ENCODE data around the gene ZCCHC24. TPM values are rescaled to one million over a fixed set of nuclear protein-coding genes. Genes with fewer than 3 reads are reported as not detected.

Gene ZCCHC24
- total and polyA plus RNA-seq, 8 donors, result 3.5 to 13.2 (median 7.3) TPM

DNA sequence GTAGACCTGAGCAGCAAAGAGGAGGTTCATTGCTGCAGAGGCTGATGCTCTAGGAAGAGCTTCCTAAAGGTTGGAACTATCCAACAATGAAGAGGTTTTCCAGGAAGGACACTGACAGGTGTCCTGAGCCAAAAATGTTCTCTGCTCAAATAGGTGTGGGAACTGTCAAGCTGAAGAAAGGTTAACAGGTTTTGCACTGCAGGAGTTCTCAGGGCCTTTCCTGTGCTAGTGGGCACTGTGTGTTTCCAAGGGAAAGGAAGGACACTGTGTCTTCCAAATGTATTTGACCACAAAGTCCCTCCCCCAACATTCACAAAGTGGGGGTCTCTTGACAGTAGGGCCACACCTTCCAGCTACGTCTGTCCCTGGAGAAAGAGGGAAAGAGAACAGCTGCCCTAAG lies 4.0 kb downstream of the ZCCHC24 start:
- H3K9me3 ChIP-seq, result no peaks in the 10 kb centered on the region
- H3K27me3 ChIP-seq, result no peaks in the 10 kb centered on the region
- TF ChIP-seq, protein P1, sequence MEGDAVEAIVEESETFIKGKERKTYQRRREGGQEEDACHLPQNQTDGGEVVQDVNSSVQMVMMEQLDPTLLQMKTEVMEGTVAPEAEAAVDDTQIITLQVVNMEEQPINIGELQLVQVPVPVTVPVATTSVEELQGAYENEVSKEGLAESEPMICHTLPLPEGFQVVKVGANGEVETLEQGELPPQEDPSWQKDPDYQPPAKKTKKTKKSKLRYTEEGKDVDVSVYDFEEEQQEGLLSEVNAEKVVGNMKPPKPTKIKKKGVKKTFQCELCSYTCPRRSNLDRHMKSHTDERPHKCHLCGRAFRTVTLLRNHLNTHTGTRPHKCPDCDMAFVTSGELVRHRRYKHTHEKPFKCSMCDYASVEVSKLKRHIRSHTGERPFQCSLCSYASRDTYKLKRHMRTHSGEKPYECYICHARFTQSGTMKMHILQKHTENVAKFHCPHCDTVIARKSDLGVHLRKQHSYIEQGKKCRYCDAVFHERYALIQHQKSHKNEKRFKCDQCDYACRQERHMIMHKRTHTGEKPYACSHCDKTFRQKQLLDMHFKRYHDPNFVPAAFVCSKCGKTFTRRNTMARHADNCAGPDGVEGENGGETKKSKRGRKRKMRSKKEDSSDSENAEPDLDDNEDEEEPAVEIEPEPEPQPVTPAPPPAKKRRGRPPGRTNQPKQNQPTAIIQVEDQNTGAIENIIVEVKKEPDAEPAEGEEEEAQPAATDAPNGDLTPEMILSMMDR (IDR thresholded peaks at IDR 0.05), result no peak
- no peak for DNase-seq
- peaks cover 0 to 8% (median 0%) of the 10 kb centered on the region in 3 donors for H3K4me1 ChIP-seq
- WGBS, 2 donors, result 0 to 50% methylated on average over 1 of the region's 1 CpG
- no peak overlapping the region for H3K27ac ChIP-seq
- H3K4me3 ChIP-seq, result no peak overlapping the region
- ATAC-seq, result no peak
- no peaks in the 10 kb centered on the region for H3K36me3 ChIP-seq
- intact Hi-C loops (cut with DNase I), result no loop called here
- FAIRE-seq, result no peak

- Histone ChIP-seq H3K36me3 (no peaks in the 10 kb centered on the region), H3K27ac (no peak overlapping the region), H3K9me3 (no peaks in the 10 kb centered on the region), H3K4me3 (no peak overlapping the region), H3K4me1 (peaks cover 0 to 8% (median 0%) of the 10 kb centered on the region in 3 donors), H3K27me3 (no peaks in the 10 kb centered on the region)
- ATAC-seq (no peak), DNase-seq (no peak), FAIRE-seq (no peak)
- 91% methylated on average over 6 of the region's 6 CpGs for WGBS, 2 donors
- intact Hi-C loops (cut with DNase I), result no loop called here
- TF ChIP-seq, protein P1 (IDR thresholded peaks at IDR 0.05), result no peak
These were observed 5.1 kb downstream of the ZCCHC24 start for GRCh38 chr10:79440281-79440680.

DNA sequence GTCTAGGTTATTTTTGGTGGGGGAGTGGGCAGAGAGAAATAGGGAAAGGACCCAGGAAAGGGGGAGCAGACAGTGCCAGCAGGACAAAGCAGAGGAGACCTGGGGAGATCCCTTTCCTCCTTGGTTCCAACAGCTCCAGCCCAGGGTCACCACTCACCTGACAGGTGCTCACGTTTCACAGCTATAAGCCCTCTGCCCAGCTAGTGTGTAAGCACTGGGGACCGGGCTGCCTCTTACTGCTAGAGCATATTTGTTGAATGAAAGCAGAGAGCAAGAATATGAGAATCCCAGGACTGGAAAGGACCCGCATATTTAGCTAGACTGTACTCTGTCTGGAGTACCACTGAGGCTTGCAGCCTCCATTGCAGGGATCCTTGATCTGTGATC lies 6.7 kb downstream of the ZCCHC24 start:
- Histone ChIP-seq H3K27ac (no peak overlapping the region), H3K36me3 (no peaks in the 10 kb centered on the region), H3K9me3 (no peaks in the 10 kb centered on the region), H3K4me1 (peaks cover 0 to 5% (median 0%) of the 10 kb centered on the region in 3 donors), H3K27me3 (no peaks in the 10 kb centered on the region), H3K4me3 (no peak overlapping the region)
- ATAC-seq (no peak), DNase-seq (peak in 1 of 6 donors; percentile 27), FAIRE-seq (no peak)
- intact Hi-C loops (cut with DNase I), result no loop called here
- TF ChIP-seq, protein P1 (IDR thresholded peaks at IDR 0.05), result no peak
- WGBS, 2 donors, result 70 to 73% methylated on average over 3 of the region's 3 CpGs

- H3K27me3 ChIP-seq, result no peaks in the 10 kb centered on the region
- H3K36me3 ChIP-seq, result no peaks in the 10 kb centered on the region
- DNase-seq, result peak in 1 of 6 donors; percentile 48
- H3K4me1 ChIP-seq, result no peaks in the 10 kb centered on the region
- no peak for FAIRE-seq
- TF ChIP-seq, protein P1 (IDR thresholded peaks at IDR 0.05), result no peak
- peak in 3 of 4 donors; percentile 10 to 36 (median 32) for ATAC-seq
- WGBS, 2 donors, result 82 to 84% methylated on average over 16 of the region's 16 CpGs
- intact Hi-C loops (cut with DNase I), result no loop called here
- H3K27ac ChIP-seq, result no peak overlapping the region
- H3K9me3 ChIP-seq, result no peaks in the 10 kb centered on the region
- no peak overlapping the region for H3K4me3 ChIP-seq
These were observed 7.3 kb downstream of the ZCCHC24 start for GRCh38 chr10:79438021-79438698.

- FAIRE-seq (no peak), DNase-seq (no peak), ATAC-seq (no peak)
- intact Hi-C loops (cut with DNase I), result no loop called here
- Histone ChIP-seq H3K4me3 (no peak overlapping the region), H3K27me3 (no peaks in the 10 kb centered on the region), H3K4me1 (no peaks in the 10 kb centered on the region), H3K36me3 (no peaks in the 10 kb centered on the region), H3K27ac (no peak overlapping the region), H3K9me3 (no peaks in the 10 kb centered on the region)
- 88 to 89% methylated on average over 12 of the region's 12 CpGs for WGBS, 2 donors
- TF ChIP-seq, protein P1 (IDR thresholded peaks at IDR 0.05), result no peak
These were observed 8.2 kb downstream of the ZCCHC24 start for GRCh38 chr10:79437111-79437814.

Data from pancreas (tissue), 10 donors.